ENCODE results near the gene CCDC170.

GRCh38 chr6:151641028-151641427 lies 147.2 kb downstream of the CCDC170 start:
- peak; percentile 41 for TF ChIP-seq HNF4G (IDR thresholded peaks at IDR 0.05)
- TF ChIP-seq CTCF (IDR thresholded peaks at IDR 0.05; ENCODE audit: low read depth, low read length, missing input control) = no peak
